CD14-positive monocyte (primary cell): ENCODE measurements around the gene ANTXR2. TPM values are rescaled to one million over a fixed set of nuclear protein-coding genes. Genes with fewer than 3 reads are reported as not detected.

Experiments
- DNase-seq, 3 donors: peaks; one replicate each; pipeline ENCODE4 v3.0.0-alpha.2; 2011 to 2022
- H2AFZ ChIP-seq: 2 replicates; pipeline ENCODE4 v1.6.0; 2012; ENCODE audit warnings: mild to moderate bottlenecking, low read depth, low read length, inconsistent platforms; ENCODE audit not compliant: insufficient read depth, poor library complexity, severe bottlenecking
- H3K27ac ChIP-seq, 2 donors: 1 replicate in 1 of 2; 2 replicates in 1 of 2; pipeline ENCODE4 v1.5.1; 2012 to 2013; ENCODE audit warnings: low read length in 2 of 2, control low read depth in 1 of 2, inconsistent platforms in 1 of 2, low read depth in 1 of 2, mild to moderate bottlenecking in 1 of 2
- H3K27me3 ChIP-seq, 2 donors: one replicate each; pipeline versions ENCODE4 v1.6.0 to v1.6.1; 2011 to 2013; ENCODE audit warnings: low read length in 2 of 2; ENCODE audit not compliant: control insufficient read depth in 2 of 2, insufficient read depth in 2 of 2
- H3K36me3 ChIP-seq, 2 donors: replicated peaks in 1 of 2; 1 replicate in 1 of 2; 2 replicates in 1 of 2; pipeline versions ENCODE4 v1.5.1 to v1.6.1; 2012 to 2013; ENCODE audit warnings: low read length in 2 of 2, control low read depth in 1 of 2, inconsistent platforms in 1 of 2, mild to moderate bottlenecking in 1 of 2; ENCODE audit not compliant: insufficient read depth in 2 of 2, control insufficient read depth in 1 of 2
- H3K4me1 ChIP-seq, 2 donors: 1 replicate in 1 of 2; 2 replicates in 1 of 2; pipeline versions ENCODE4 v1.5.1 to v1.6.1; 2012 to 2013; ENCODE audit warnings: low read length in 2 of 2, control low read depth in 1 of 2, inconsistent platforms in 1 of 2, mild to moderate bottlenecking in 1 of 2, moderate library complexity in 1 of 2; ENCODE audit not compliant: insufficient read depth in 2 of 2, control insufficient read depth in 1 of 2
- H3K4me2 ChIP-seq: replicated peaks from 2 replicates; pipeline ENCODE3; 2012; ENCODE audit warnings: low read length, moderate library complexity, mild to moderate bottlenecking; ENCODE audit not compliant: poor library complexity, severe bottlenecking; ENCODE audit errors: extremely low read depth
- H3K4me3 ChIP-seq, 3 experiments: fragments of 200-600 bp in 1 of 3; sonication (generic) in 1 of 3; replicated peaks in 1 of 3; 1 replicate in 2 of 3; 2 replicates in 1 of 3; pipeline ENCODE4 v1.5.1; 2011 to 2013; ENCODE audit warnings: low read length in 3 of 3, mild to moderate bottlenecking in 3 of 3, control low read depth in 2 of 3, low read depth in 2 of 3, inconsistent platforms in 1 of 3, moderate library complexity in 1 of 3
- H3K79me2 ChIP-seq: 2 replicates; pipeline ENCODE4 v1.6.0; 2012; ENCODE audit warnings: mild to moderate bottlenecking, control low read depth, inconsistent platforms, low read length, moderate library complexity; ENCODE audit not compliant: insufficient read depth
- H3K9ac ChIP-seq: 2 replicates; pipeline ENCODE4 v1.6.0; 2017; ENCODE audit warnings: low read length, mild to moderate bottlenecking; ENCODE audit not compliant: insufficient read depth, poor library complexity, severe bottlenecking
- H3K9me3 ChIP-seq, 2 donors: replicated peaks in 1 of 2; 1 replicate in 1 of 2; 2 replicates in 1 of 2; pipeline versions ENCODE4 v1.5.1 to v1.6.1; 2012 to 2013; ENCODE audit warnings: low read length in 2 of 2, control low read depth in 1 of 2; ENCODE audit not compliant: control insufficient read depth in 1 of 2, insufficient read depth in 1 of 2
- H4K20me1 ChIP-seq: 2 replicates; pipeline ENCODE4 v1.6.0; 2012; ENCODE audit warnings: mild to moderate bottlenecking, low read length, control low read depth, moderate library complexity; ENCODE audit not compliant: insufficient read depth
- H3K27ac Mint-ChIP-seq, 7 donors: one replicate each; pipeline ENCODE4 v1.8.0; 2020; ENCODE audit warnings: mild to moderate bottlenecking in 7 of 7, mixed read lengths in 7 of 7, moderate library complexity in 6 of 7, inconsistent platforms in 2 of 7
- H3K27me3 Mint-ChIP-seq, 3 donors: one replicate each; pipeline ENCODE4 v1.8.0; 2021 to 2022; ENCODE audit warnings: low read depth in 3 of 3, mild to moderate bottlenecking in 3 of 3, mixed read lengths in 3 of 3, moderate library complexity in 3 of 3, inconsistent platforms in 1 of 3
- H3K36me3 Mint-ChIP-seq, 2 donors: one replicate each; pipeline ENCODE4 v1.8.0; 2020; ENCODE audit warnings: mixed read lengths in 2 of 2, inconsistent platforms in 1 of 2, mild to moderate bottlenecking in 1 of 2
- H3K4me1 Mint-ChIP-seq: one replicate; pipeline ENCODE4 v1.8.0; 2020; ENCODE audit warnings: mild to moderate bottlenecking, mixed read lengths
- H3K4me3 Mint-ChIP-seq, 2 donors: one replicate each; pipeline ENCODE4 v1.8.0; 2020; ENCODE audit warnings: mild to moderate bottlenecking in 2 of 2, mixed read lengths in 2 of 2, moderate library complexity in 1 of 2
- H3K9me3 Mint-ChIP-seq, 7 donors: one replicate each; pipeline ENCODE4 v1.8.0; 2020 to 2022; ENCODE audit warnings: mixed read lengths in 7 of 7, mild to moderate bottlenecking in 6 of 7, moderate library complexity in 6 of 7, inconsistent platforms in 2 of 7
- CTCF ChIP-seq: fragments of 200-600 bp; IDR thresholded peaks from one replicate; pipeline ENCODE4 v1.8.0; 2022; ENCODE audit warnings: antibody characterized with exemption, mild to moderate bottlenecking
- WGBS: methylation state at CpG from one replicate; pipeline ENCODE4 v1.1.5; 2013; ENCODE audit warnings: missing lambda C conversion rate; ENCODE audit not compliant: insufficient coverage; 5-methylcytosine and 5-hydroxymethylcytosine counted together
- intact Hi-C, 2 donors: fragments of 100-400 bp; cut with micrococcal nuclease; formaldehyde crosslinking; loops; one replicate each; pipeline versions ENCODE4 v1.15.0 to v1.15.1; 2023
- polyA plus RNA-seq, 3 donors: library from polyadenylated mRNA; depleted of rRNA in 1 of 3; unstranded in 2 of 3; stranded (reverse) in 1 of 3; fragments of 300-500 nt in 2 of 3; fragments of >200 nt in 1 of 3; fragmentation: Illumina TruSeq in 2 of 3; gene quantifications; 1 replicate in 2 of 3; 2 replicates in 1 of 3; pipeline ENCODE4 v1.2.3, GENCODE V29; 2012 to 2021

The ANTXR2 gene
- polyA plus RNA-seq, 3 donors, result 15.4 to 69.6 (median 59.2) TPM

- Histone ChIP-seq H4K20me1 (no peaks in the 10 kb centered on the region), H3K4me2 (no peak overlapping the region), H3K36me3 (no peaks in the 10 kb centered on the region), H3K79me2 (no peaks in the 10 kb centered on the region), H3K4me1 (peaks cover 3 to 12% of the 10 kb centered on the region in 2 donors), H2AFZ (no peak overlapping the region), H3K9ac (no peak overlapping the region), H3K27ac (no peak overlapping the region), H3K9me3 (no peaks in the 10 kb centered on the region), H3K27me3 (no peaks in the 10 kb centered on the region), H3K4me3 (no peak overlapping the region)
- no CpG with 5 or more reads among the region's 4 CpGs for WGBS
- intact Hi-C loops, result no loop called here
- no peaks in the 10 kb centered on the region for H3K36me3 Mint-ChIP-seq
- no peak overlapping the region for H3K27ac Mint-ChIP-seq
- peaks cover 13% of the 10 kb centered on the region for H3K4me1 Mint-ChIP-seq
- DNase-seq, result no peak
- H3K4me3 Mint-ChIP-seq, result no peak overlapping the region
- H3K9me3 Mint-ChIP-seq, result peaks cover 0 to 6% (median 2%) of the 10 kb centered on the region in 7 donors
- H3K27me3 Mint-ChIP-seq, result peaks cover 1 to 4% (median 2%) of the 10 kb centered on the region in 3 donors
- no peak for TF ChIP-seq CTCF
These were observed 23.3 kb upstream of the ANTXR2 start for GRCh38 chr4:80096175-80096850.

- DNase-seq, result no peak
- no CpG with 5 or more reads among the region's 1 CpG for WGBS
These were observed 21.2 kb upstream of the ANTXR2 start for GRCh38 chr4:80094191-80094590.

More at GRCh38 chr4:80094191-80094590, 21.2 kb upstream of the ANTXR2 start:
- Mint-ChIP-seq H3K4me1 (peaks cover 6% of the 10 kb centered on the region), H3K27me3 (peaks cover 2 to 4% (median 3%) of the 10 kb centered on the region in 3 donors), H3K9me3 (peaks cover 0 to 6% (median 2%) of the 10 kb centered on the region in 7 donors), H3K4me3 (no peak overlapping the region), H3K36me3 (no peaks in the 10 kb centered on the region), H3K27ac (no peak overlapping the region)
- no peak for TF ChIP-seq CTCF
- Histone ChIP-seq H3K4me2 (no peak overlapping the region), H3K27me3 (no peaks in the 10 kb centered on the region), H3K4me1 (no peaks in the 10 kb centered on the region), H3K36me3 (no peaks in the 10 kb centered on the region), H3K4me3 (no peak overlapping the region), H3K79me2 (no peaks in the 10 kb centered on the region), H3K9me3 (no peaks in the 10 kb centered on the region), H3K27ac (no peak overlapping the region), H2AFZ (no peak overlapping the region), H4K20me1 (no peaks in the 10 kb centered on the region), H3K9ac (no peak overlapping the region)
- intact Hi-C loops, result no loop called here
